Measurements from ENCODE around the gene SLC26A11.

SLC26A11 gene

DNA sequence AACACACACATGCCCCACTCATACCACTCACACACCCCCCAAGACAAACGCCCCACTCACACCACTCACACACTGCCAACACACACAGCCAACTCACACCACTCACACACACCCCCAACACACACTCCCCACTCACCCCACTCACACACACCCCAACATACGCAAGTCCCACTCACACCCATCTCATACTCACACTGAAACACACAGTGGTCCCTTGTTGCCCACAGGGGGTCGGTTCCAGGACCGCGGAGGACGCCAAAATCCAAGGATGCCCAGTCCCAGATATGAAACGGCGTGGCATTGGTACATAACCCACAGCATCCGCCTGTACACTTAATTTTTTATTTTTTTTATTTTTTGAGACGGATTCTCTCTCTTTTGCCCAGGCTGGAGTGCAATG, 61.3 kb downstream of the SLC26A11 start:
- Histone ChIP-seq H3K9ac (ENCODE audit: low read length) (no peak overlapping the region), H3K4me2 (ENCODE audit: low read length) (no peak overlapping the region), H3K4me1 (ENCODE audit: control insufficient read depth in 1 of 2, insufficient read depth in 2 of 2, low read length in 2 of 2) (no peaks in the 10 kb centered on the region), H3K36me3 (ENCODE audit: control insufficient read depth in 1 of 2, insufficient read depth in 2 of 2, low read length in 2 of 2) (peaks cover 12 to 17% of the 10 kb centered on the region in 2 experiments), H3K18ac (ENCODE audit: low read length) (no peak overlapping the region), H4K12ac (ENCODE audit: low read depth, low read length) (no peak overlapping the region), H3K27ac (ENCODE audit: low read depth, low read length) (no peak overlapping the region), H3K14ac (ENCODE audit: low read length) (no peak overlapping the region), H3K4me3 (ENCODE audit: low read depth, low read length) (no peak overlapping the region), H3K9me3 (ENCODE audit: insufficient read depth, low read depth, low read length) (peaks cover 2% of the 10 kb centered on the region), H2BK120ac (ENCODE audit: insufficient read depth, low read length, poor library complexity) (no peak overlapping the region), H2BK5ac (ENCODE audit: low read depth, low read length, poor library complexity) (no peak overlapping the region), H2AK5ac (ENCODE audit: low read length) (no peak overlapping the region), H3K4ac (ENCODE audit: low read depth, low read length) (no peak overlapping the region), H3K23ac (ENCODE audit: low read length) (no peak overlapping the region), H4K8ac (ENCODE audit: low read depth, low read length) (no peak overlapping the region), H2AFZ (ENCODE audit: insufficient read depth, low read length, poor library complexity) (no peak overlapping the region), H2BK12ac (ENCODE audit: low read length) (no peak overlapping the region), H3K27me3 (ENCODE audit: insufficient read depth, low read length) (no peaks in the 10 kb centered on the region), H3K79me2 (ENCODE audit: control insufficient read depth, insufficient read depth, low read length, poor library complexity) (no peaks in the 10 kb centered on the region), H3K79me1 (ENCODE audit: low read length) (no peaks in the 10 kb centered on the region), H4K91ac (ENCODE audit: low read depth, low read length) (no peak overlapping the region)
- DNase-seq = no peak
- WGBS (ENCODE audit: extremely low coverage, insufficient coverage, insufficient read length) = 100% methylated on average over 2 of the region's 10 CpGs

GRCh38 chr17:80283116-80283852, 63.1 kb downstream of the SLC26A11 start:
- H3K4me1 ChIP-seq (ENCODE audit: control insufficient read depth in 1 of 2, insufficient read depth in 2 of 2, low read length in 2 of 2) = no peaks in the 10 kb centered on the region
- no peak overlapping the region for H4K91ac ChIP-seq (ENCODE audit: low read depth, low read length)
- no peak overlapping the region for H3K27ac ChIP-seq (ENCODE audit: low read depth, low read length)
- H2AK5ac ChIP-seq (ENCODE audit: low read length) = no peak overlapping the region
- H2BK5ac ChIP-seq (ENCODE audit: low read depth, low read length, poor library complexity) = no peak overlapping the region
- H4K8ac ChIP-seq (ENCODE audit: low read depth, low read length) = no peak overlapping the region
- H2AFZ ChIP-seq (ENCODE audit: insufficient read depth, low read length, poor library complexity) = no peak overlapping the region
- WGBS (ENCODE audit: extremely low coverage, insufficient coverage, insufficient read length) = no CpG with 5 or more reads among the region's 19 CpGs
- no peak for DNase-seq
- H3K23ac ChIP-seq (ENCODE audit: low read length) = no peak overlapping the region
- H2BK120ac ChIP-seq (ENCODE audit: insufficient read depth, low read length, poor library complexity) = no peak overlapping the region
- H3K27me3 ChIP-seq (ENCODE audit: insufficient read depth, low read length) = no peaks in the 10 kb centered on the region
- no peak overlapping the region for H3K14ac ChIP-seq (ENCODE audit: low read length)
- no peak overlapping the region for H2BK12ac ChIP-seq (ENCODE audit: low read length)
- H3K9ac ChIP-seq (ENCODE audit: low read length) = no peak overlapping the region
- H3K4ac ChIP-seq (ENCODE audit: low read depth, low read length) = no peak overlapping the region
- no peaks in the 10 kb centered on the region for H3K79me2 ChIP-seq (ENCODE audit: control insufficient read depth, insufficient read depth, low read length, poor library complexity)
- no peak overlapping the region for H3K4me2 ChIP-seq (ENCODE audit: low read length)
- H3K18ac ChIP-seq (ENCODE audit: low read length) = no peak overlapping the region
- H3K9me3 ChIP-seq (ENCODE audit: insufficient read depth, low read depth, low read length) = peaks cover 2% of the 10 kb centered on the region
- H4K12ac ChIP-seq (ENCODE audit: low read depth, low read length) = no peak overlapping the region
- no peaks in the 10 kb centered on the region for H3K79me1 ChIP-seq (ENCODE audit: low read length)
- no peak overlapping the region for H3K4me3 ChIP-seq (ENCODE audit: low read depth, low read length)
- H3K36me3 ChIP-seq (ENCODE audit: control insufficient read depth in 1 of 2, insufficient read depth in 2 of 2, low read length in 2 of 2) = peaks cover 18 to 22% of the 10 kb centered on the region in 2 experiments

DNA sequence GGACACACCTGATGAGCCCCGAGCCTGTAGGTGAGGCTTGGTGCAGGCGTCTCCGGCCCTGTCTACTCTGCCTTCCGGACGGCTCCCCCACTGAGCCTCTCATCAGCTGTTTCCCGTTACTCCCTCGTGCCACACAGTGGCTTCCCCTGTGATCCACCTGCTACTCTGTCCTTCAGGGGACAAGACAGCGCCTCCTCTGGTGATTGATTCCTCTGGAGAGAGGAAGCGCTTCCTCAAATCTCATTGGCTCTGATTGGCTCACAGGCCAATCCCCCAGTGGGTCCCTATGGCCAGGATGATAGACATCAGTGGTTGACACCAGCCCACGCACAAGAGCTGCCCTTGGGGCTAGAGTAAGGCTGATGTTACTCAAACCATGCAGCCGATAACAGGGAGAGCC, 64.4 kb downstream of the SLC26A11 start:
- WGBS (ENCODE audit: extremely low coverage, insufficient coverage, insufficient read length) = no CpG with 5 or more reads among the region's 11 CpGs

GRCh38 chr17:80285237-80285920, 65.2 kb downstream of the SLC26A11 start:
- no peak overlapping the region for H4K91ac ChIP-seq (ENCODE audit: low read depth, low read length)
- peaks cover 26 to 28% of the 10 kb centered on the region in 2 experiments for H3K36me3 ChIP-seq (ENCODE audit: control insufficient read depth in 1 of 2, insufficient read depth in 2 of 2, low read length in 2 of 2)
- H3K4me1 ChIP-seq (ENCODE audit: control insufficient read depth in 1 of 2, insufficient read depth in 2 of 2, low read length in 2 of 2) = no peaks in the 10 kb centered on the region
- no peaks in the 10 kb centered on the region for H3K79me1 ChIP-seq (ENCODE audit: low read length)
- no peak overlapping the region for H2AK5ac ChIP-seq (ENCODE audit: low read length)
- no peak overlapping the region for H3K4ac ChIP-seq (ENCODE audit: low read depth, low read length)
- no peak overlapping the region for H3K9ac ChIP-seq (ENCODE audit: low read length)
- no peaks in the 10 kb centered on the region for H3K27me3 ChIP-seq (ENCODE audit: insufficient read depth, low read length)
- no peak overlapping the region for H4K12ac ChIP-seq (ENCODE audit: low read depth, low read length)
- no peak overlapping the region for H2BK12ac ChIP-seq (ENCODE audit: low read length)
- H3K4me3 ChIP-seq (ENCODE audit: low read depth, low read length) = no peak overlapping the region
- DNase-seq = peak; percentile 70 to 71
- H2BK120ac ChIP-seq (ENCODE audit: insufficient read depth, low read length, poor library complexity) = no peak overlapping the region
- H2BK5ac ChIP-seq (ENCODE audit: low read depth, low read length, poor library complexity) = no peak overlapping the region
- H3K4me2 ChIP-seq (ENCODE audit: low read length) = no peak overlapping the region
- no peak overlapping the region for H3K27ac ChIP-seq (ENCODE audit: low read depth, low read length)
- H3K23ac ChIP-seq (ENCODE audit: low read length) = no peak overlapping the region
- H3K18ac ChIP-seq (ENCODE audit: low read length) = no peak overlapping the region
- no peaks in the 10 kb centered on the region for H3K79me2 ChIP-seq (ENCODE audit: control insufficient read depth, insufficient read depth, low read length, poor library complexity)
- H3K9me3 ChIP-seq (ENCODE audit: insufficient read depth, low read depth, low read length) = peaks cover 6% of the 10 kb centered on the region
- no peak overlapping the region for H3K14ac ChIP-seq (ENCODE audit: low read length)
- no CpG with 5 or more reads among the region's 19 CpGs for WGBS (ENCODE audit: extremely low coverage, insufficient coverage, insufficient read length)
- H2AFZ ChIP-seq (ENCODE audit: insufficient read depth, low read length, poor library complexity) = no peak overlapping the region
- H4K8ac ChIP-seq (ENCODE audit: low read depth, low read length) = no peak overlapping the region

More for the DNA sequence above, 64.4 kb downstream of the SLC26A11 start:
- Histone ChIP-seq H3K4me2 (ENCODE audit: low read length) (no peak overlapping the region), H3K4ac (ENCODE audit: low read depth, low read length) (no peak overlapping the region), H3K9ac (ENCODE audit: low read length) (no peak overlapping the region), H3K79me2 (ENCODE audit: control insufficient read depth, insufficient read depth, low read length, poor library complexity) (no peaks in the 10 kb centered on the region), H4K91ac (ENCODE audit: low read depth, low read length) (no peak overlapping the region), H2AFZ (ENCODE audit: insufficient read depth, low read length, poor library complexity) (no peak overlapping the region), H3K27ac (ENCODE audit: low read depth, low read length) (no peak overlapping the region), H3K9me3 (ENCODE audit: insufficient read depth, low read depth, low read length) (peaks cover 2% of the 10 kb centered on the region), H3K4me3 (ENCODE audit: low read depth, low read length) (no peak overlapping the region), H2BK120ac (ENCODE audit: insufficient read depth, low read length, poor library complexity) (no peak overlapping the region), H2AK5ac (ENCODE audit: low read length) (no peak overlapping the region), H3K27me3 (ENCODE audit: insufficient read depth, low read length) (no peaks in the 10 kb centered on the region), H4K12ac (ENCODE audit: low read depth, low read length) (no peak overlapping the region), H2BK5ac (ENCODE audit: low read depth, low read length, poor library complexity) (no peak overlapping the region), H3K14ac (ENCODE audit: low read length) (no peak overlapping the region), H2BK12ac (ENCODE audit: low read length) (no peak overlapping the region), H3K23ac (ENCODE audit: low read length) (no peak overlapping the region), H3K79me1 (ENCODE audit: low read length) (no peaks in the 10 kb centered on the region), H3K36me3 (ENCODE audit: control insufficient read depth in 1 of 2, insufficient read depth in 2 of 2, low read length in 2 of 2) (peaks cover 20 to 21% of the 10 kb centered on the region in 2 experiments), H4K8ac (ENCODE audit: low read depth, low read length) (no peak overlapping the region), H3K4me1 (ENCODE audit: control insufficient read depth in 1 of 2, insufficient read depth in 2 of 2, low read length in 2 of 2) (no peaks in the 10 kb centered on the region), H3K18ac (ENCODE audit: low read length) (no peak overlapping the region)
- DNase-seq = no peak
